CD4-positive, alpha-beta T cell treated with Interleukin-6 at 100 ng/mL for 8 hours (primary cell): Measurements from ENCODE around the gene B4GALT1.

ENCODE experiments used
- DNase-seq: peaks from one replicate; pipeline ENCODE4 v3.0.0-alpha.2; 2020; ENCODE audit warnings: mixed read lengths, low spot score

The B4GALT1 gene

DNA sequence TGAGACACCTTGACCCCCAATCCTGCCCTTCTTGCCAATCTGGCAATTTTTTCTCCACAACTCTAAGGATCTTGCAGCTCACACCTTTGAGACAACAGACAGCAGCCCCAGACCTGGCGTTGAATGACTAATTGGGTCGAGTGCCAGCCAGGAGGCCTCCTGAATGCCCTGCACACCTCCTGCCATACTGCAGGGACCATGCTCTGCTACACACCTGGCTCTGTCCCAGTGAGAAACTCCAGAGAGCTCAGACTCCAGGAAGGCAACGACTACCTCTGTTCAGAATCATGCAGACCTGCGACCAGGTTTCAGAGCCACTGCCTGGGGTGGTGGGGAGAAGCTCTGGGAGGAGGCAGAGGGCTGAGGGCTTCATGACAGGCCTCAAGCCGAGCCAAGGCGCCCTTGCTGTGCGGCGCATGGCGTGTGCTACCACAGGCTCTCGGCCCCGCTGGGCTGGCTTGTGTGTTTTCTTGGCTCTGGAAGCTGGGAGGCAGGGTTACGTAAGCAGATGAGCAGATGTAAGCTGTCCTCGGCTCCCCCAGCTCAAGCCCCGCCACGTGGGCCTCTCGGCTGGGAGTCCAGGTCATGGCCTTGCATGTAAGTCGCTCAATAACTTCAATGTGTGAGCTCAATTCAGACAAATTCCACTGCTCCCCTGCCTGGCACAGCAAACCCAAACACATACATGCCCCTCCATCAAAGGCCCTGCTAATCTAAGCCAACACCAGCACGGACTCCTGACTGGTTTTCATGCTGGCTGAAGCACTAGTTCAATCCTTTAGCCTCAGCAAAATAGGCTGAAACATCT is 27.5 kb downstream of the B4GALT1 start:
- no peak for DNase-seq

DNA sequence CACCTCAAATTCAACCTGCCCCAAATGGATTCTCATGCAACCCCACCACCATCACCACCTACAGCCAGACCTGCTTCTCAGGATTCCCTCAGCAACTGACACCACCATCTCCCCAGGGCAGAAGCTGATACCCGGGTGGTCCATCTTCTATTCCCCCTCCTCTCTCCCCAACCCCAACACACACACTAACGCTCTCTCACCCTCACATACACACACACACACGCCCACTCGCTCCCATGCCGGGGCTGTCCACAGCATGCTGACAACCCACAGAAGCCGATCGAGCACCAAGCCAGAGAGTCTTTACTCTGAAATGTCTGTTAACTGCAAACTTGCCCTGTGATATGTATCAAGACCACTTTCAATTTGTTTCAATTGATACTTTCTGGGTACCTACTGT is 28.4 kb downstream of the B4GALT1 start:
- no peak for DNase-seq

DNA sequence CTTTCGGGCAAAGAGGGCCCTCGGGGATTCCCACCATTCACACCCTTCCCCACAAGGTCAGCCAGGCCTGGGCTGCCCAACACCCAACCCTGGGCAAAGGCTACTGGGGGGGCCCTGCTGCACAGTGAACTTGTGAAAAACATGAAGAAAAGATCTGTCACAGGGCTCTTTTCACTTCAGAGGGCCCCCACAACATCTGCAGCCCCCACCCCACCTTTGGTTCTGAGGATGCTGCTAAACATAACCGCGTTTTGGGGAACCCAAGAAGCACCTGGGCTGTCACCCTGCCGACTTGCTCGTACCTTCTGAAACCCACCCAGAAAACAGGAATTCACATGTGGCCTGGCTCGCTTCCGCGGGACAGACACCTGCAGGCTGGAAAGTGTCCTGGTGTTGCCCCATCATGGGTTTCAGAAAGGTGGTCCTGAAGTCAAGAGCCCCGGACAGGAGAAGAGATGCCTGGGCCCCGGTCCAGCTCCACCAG is 29.3 kb downstream of the B4GALT1 start:
- DNase-seq, result no peak

DNA sequence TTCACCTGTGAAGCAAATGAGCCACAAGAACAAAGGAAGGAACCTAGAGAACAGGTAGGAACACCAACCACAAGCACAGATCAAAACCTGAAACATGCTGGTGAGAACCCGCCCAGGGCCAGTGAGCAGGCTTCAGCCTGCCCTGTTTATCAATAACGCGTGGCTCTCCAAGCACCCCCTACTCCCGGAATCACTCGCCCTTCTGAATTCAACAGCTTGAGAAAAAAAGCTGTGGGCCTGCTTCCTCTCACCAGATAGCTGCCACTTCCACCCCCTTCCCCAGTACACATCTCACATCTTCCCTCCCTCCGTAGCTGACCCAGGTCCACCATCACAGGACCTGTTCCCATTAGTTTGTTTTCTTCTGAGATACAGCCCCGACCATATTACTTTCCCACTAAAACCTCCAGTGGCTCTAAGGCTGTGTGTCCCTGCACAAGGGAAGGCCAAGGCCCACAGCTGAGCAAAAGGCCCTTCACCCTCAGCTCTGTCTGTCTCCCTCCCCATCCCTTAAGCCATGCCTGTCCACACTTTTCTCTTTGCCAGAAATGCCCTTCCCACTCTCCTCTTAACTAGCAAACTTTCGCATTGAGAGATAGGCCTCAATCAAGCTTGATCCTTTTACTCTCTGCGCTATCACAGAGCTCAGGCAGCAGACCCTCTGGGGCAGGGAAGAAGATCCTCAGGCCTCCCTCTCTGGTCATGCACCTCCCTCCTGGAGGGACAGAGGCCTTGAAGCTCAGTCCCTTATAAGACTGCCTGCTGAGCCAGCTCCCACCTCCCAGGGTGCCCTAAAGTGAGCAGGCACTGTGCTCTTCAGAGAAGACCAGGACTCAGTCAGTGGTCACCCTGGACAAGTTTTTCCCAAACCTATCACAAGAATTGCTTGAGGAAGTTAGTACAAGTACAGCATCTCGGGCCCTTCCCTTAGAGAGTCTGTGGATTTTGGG is 30.1 kb downstream of the B4GALT1 start:
- DNase-seq, result no peak

DNA sequence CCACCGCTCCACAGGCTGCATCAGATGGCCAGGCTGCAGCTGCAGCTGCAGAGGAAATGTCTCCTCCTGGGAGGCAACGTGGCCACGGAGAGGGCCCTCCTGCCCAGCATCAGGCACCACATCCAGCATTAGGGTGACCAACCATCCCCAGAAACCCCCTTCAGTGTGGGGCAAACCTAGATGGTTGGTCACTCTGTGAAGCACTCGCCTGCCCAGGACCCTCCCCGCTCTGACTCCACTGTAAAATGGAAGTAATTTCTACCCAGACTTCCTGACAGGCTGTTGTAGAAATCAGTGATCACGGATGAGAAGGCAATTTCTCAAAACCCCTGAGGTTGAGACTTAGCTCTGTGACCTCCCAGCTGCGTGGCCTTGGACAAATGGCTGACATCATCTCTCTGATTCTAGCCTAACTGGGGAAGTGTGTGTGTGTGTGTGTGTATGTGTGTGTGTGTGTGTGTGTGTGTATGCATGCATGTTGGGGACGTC is 31.6 kb downstream of the B4GALT1 start:
- DNase-seq, result no peak

DNA sequence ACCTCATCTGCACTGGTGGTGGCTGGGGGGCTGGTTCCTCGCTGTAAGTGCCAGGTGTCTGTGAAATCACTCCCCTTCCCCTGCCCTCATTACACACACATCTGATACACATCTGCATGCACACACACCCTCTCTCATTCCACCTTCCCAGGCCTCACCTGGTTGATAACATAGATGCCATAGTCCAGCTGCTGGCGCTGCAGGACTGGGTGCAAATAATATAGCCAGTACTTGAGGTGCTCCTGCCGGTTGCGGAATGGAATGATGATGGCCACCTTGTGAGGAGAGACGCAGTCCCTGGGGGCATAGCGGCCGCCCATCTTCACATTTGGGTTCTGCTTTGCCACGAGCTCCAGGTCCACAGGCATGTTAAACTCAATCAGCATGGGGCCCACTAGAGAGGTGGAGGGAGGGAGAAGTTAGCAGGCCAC is 32.1 kb downstream of the B4GALT1 start:
- no peak for DNase-seq

DNA sequence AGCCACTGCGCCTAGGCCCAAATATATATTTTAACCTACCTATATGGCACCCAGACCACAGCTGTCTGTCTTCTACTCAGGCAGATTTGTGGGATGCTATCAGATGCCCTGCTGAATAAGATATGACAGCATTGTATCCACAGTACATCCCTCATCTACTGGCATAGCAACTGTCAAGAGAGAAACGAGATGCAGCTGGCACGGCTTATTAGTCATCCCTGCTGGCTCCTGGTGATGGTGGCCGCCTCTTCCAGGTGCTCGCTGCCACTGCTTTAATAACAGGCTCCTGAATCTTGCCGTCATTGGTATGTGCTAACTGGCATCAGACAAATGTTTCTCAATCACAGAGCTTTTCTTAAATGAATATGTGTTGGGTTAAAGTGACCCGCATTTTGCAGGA is 34.0 kb downstream of the B4GALT1 start:
- no peak for DNase-seq

DNA sequence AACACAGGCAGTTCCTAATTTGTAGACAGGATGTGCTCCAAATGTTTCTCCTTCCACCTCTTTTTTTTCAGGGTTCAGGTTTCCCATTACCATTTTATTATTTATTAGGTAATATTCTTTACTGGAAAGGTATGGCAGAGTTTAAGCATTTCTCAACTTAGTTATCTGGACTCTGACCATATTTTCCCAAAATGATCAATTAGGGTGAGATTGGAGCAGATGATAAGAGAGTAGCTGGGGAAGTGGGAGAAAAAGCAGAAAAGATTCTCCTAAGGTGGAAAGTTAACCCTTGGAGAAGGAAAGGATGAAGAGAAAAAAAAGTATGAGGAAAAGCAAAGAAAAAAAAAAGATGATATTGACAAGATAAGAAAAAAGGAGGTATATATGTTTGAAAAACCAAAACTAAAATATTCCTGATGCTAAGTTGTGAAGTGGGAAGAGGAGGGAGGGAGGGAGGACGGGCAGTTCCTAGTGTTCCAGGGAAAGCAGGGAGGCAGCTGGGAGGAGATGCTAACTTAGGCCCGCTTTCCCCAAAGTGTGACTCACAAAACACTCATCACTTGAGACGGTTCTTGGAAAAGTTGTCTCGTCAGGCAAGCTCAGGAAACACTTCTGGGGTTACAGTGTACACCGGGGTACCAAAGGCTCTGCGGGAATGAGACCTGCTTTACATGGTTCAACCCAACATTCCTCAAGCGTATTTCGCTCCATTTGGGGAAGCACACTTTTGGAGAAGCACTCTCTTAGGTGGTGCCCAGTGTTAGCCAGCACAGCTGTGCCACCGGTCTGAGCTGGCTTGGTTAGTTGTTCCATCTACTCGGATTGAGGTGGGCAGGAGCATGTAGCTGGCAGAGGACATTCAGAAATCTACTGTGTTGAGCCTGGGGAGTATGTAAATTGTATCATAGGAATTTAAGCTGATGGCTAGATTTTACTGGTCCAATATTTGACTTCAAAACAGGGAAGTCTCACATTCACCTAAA is 35.1 kb downstream of the B4GALT1 start:
- DNase-seq, result no peak

DNA sequence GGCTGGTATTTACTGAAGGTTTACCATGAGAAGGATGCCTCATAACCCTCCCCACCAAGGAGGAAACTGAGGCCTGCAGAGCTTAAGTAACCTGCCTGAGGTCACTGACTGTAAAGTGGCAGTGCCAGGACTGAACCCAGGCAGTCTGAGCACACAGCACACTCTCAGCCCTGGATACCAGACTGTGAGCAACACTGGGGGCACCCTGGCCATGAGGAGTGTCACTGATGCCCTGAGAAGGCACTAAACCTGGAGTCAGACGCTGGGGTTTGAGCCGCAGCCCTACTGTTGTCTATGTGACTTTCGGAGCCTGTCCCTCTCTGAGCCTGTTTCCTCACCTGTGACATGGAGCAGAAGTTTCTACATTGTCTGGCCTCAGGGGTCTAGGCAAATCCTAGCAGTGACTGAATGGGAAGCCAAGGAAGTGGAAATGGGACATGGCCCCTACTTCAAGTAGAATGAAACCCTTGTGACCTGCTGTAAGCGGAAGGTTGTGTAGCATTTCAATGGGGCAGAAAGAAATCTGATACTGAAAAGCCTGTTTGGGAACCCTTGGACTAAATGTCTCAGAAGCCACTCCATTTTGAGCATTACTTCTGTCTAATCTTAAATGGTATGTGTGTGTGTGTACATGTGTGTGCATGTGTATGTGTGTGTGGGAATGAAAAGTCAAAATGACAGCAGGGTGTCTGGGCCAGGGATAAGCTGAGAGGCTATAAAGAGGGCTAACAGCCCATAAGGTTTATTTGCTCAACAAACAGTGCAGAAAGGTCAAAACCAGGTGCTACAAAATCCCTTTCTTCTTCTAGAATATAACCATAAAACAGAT is 36.0 kb downstream of the B4GALT1 start:
- DNase-seq, result no peak

DNA sequence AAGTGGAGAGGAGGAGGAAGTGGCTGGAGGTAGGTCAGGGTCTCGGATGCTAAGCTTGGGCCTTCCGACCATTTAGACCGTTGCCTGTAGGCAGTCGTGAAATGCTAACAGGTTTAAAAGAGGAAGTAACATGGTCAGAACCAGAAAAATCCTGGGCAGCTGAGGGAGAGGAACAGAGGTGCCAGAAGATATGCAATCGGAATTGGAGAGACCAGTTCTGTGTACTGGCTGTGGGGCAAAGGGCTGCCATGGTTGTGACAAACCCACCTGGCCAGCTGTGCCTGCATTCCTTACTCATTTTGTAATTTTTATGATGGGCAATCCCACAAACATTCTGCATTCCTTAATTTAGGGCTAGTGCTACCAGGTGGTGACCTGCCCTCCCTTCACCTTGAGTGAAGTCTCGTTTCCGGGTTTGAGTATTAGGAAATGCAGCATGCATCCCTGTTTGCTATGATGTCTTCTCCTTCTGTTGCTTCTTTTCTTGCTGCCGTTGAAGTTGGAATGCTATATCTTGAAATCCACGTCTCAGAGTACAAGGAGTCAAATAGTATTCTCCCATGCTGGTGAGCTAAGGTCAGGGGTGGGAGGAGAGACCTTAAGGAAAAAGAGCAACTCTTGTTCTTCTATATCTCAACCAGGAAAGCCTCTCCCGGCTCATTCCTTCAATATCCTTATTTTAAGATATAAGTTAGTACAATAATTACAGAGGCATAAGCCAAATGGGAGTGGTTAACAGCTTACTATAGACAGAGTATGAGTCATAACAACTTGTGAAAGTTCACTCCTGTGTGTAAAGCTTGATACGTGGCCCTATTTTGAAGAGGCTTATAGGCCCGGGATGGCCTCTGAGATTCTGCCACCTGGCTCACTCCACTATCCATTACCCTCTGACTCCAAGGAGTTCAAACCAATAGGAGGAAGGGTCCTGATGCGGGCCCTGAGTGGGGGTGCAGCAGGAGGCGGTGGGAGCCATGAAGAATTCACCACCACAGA is 37.0 kb downstream of the B4GALT1 start:
- no peak for DNase-seq

DNA sequence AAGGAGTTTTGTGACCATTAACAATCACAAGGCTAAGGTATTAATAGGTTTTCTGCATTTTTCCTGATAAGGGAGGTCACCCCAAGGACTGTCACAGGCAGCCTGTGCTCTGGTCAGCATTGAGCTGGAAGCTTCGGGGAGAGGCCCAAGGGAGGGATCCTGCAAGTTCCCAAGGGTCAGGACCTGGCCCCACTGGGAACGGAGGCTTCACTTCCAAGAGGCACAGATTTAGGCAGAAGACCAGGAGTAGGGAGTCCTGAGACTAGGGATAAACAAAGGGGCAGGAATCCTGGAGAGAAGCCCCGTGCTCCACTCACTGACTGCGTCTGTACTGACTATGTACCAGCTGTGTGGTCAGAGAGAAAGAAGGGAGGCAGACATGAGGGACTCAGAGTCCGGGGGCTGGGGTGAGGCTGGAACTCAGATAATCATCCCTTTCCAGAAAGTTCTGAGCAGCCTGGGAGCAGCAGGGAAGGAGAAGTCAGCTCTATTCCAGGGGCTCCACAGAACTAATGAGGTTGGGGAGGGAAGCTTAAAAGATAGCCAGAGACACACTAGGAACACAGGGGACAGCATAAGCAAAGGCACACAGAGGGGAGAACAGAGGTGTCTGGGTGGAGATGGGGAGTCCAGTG is 37.8 kb downstream of the B4GALT1 start:
- no peak for DNase-seq

DNA sequence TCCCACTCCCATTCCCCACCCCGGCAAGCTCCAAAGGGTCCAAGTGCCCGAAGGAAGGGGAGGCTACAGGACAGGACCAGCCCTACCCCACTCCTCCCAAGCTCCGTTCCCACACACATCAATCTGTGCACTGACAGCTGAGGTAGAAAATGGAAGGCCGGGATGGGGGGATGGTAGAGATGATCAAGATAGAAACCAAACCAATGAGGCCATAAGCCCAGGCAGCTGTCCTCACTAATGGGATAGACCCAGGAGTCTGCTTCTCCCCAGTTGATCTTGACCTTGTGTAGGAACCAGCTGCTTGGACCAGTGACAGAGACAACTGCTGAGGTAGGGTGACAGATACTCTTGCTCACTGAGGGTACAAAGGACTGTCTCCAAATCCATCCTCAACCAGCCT is 38.6 kb downstream of the B4GALT1 start:
- DNase-seq, result no peak

DNA sequence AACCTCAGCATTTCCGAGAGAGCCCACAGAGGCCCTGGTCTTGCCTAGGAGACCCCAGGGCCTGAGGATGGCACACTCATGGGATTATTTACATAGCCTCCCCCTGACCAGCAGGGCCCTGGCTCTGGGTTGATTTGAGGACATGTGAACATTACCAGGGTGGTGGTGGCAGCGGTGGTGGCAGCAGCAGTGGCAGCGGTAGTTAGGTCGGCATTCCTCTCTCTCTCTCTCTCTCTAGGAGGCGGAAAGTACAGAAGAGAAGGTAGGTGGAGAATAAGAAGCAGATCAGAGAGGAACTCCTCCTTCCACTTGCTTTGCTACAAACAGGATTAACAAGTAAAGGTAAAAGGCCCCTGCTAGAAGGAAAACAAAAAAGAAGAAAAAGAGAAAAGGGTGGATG is 39.3 kb downstream of the B4GALT1 start:
- no peak for DNase-seq

DNA sequence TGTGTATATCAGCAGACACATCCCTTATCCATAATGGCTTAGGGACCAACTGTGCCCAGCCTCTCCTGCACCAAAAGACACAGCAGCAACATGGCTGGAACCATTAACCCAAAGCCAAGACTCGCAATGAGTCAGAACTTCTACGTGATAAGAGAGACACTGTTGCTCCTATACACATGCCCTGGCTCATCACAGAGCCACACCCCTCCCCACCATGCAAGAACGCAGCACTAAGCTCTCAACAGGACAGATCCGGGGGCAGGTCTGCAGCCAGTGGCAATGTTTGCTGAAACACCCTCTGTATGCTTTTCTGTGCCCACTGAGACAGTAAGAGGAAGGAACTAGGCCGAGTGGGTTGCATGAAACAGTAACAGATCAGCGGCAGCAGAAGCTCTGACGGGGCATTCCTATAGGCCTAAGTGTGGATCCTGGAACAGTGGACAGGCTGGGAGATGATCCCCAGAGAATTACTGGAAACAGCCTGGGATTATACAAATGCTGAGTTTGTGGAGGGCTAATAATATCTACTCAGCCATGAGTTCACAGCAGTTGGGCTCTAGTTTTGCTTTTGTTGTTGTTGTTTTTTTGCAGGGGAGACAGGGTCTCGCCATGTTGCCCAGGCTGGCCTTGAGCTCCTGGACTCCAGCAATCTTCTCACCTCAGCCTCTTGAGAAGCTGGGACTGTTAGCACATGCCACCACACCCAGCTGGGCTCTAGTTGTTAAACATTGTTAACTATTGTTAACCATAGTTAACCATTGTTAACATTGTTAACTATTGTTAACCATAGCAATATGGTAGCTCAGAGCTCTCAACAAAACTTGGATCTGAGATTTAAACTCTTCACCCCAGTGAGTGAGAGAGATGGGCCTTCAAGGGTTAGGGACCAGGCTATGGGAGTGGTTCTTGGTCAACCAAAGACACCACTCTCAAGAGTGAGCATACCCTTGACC is 41.0 kb downstream of the B4GALT1 start:
- no peak for DNase-seq

DNA sequence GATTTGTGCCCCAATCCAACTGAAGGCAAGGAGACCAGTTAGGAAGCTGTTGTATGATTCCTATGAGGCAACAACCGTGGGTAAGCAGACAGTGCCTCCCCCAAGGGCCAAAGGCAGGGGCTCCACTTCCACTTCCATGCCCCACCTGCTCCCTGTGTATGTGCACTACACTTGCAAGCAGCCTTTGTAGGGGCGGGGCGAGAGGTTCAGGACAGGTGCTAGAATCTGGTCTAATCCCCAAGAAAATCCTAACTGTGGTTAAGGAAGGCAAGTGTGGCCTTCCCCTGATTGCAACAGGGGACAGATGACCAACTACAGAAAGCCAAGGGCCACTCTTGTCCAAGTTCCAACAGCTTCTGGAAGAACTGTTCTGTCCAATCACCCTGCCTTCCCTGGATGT is 41.7 kb downstream of the B4GALT1 start:
- DNase-seq, result no peak

DNA sequence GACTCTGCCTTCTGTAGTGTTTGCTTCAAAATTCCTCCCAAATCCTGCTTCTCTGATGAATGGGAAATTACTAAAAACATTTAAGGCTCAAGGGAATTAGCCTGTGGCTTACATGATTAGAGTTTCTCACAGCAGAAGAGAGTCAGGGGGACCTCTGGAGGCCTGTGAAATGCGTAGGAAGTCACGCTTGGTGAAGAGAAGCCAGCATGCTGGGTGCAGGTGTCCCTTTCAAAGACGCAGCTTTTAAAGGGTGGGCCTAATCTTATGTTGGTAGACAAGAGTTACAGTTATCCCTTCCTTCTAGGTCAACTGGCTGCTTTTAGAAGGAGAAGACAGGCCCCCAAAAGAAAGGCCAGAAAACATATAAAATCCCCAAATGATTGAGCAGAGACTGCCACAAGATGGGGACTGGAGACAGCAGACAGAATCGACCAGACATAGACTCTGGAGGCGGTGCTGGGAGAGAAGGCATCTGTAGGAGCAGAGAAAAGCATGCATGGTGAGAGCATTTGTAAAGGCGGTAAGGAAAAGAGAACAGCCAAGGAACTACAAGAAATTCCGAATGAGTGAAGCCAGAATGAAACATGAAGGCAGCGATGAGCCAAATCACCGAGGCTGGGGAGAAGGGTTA is 42.3 kb downstream of the B4GALT1 start:
- DNase-seq, result no peak

DNA sequence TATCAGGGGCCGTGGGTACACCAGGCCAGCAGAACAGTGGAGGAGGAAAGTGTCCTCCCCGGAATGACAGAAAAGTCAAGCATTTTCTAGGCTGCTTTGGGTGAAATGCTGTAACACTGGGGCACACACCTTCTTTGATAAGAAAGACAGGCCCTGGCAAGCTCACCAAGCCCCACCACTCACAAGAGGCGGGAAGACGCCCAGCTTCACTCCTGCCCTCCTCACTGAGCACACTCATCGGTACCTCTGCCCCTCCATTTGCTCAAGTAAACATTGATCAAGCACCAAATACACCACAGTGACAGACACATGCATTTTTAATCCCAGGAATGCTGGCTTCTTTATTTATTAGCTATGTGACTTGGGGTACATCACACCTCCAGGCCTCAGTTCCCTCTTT is 43.1 kb downstream of the B4GALT1 start:
- DNase-seq, result no peak
